PC-3 (cell line): ENCODE results near the gene MRPS9.

Experiments used
- EZH2 ChIP-seq: fragments of 300-600 bp; sonication (generic); IDR thresholded peaks from one replicate; pipeline ENCODE4 v1.6.1; 2017; ENCODE audit warnings: antibody characterized with exemption, mild to moderate bottlenecking, low read length; ENCODE audit not compliant: unreplicated experiment
- EZH2phosphoT487 ChIP-seq: fragments of 300-600 bp; sonication (generic); IDR thresholded peaks from 2 replicates; pipeline ENCODE4 v1.6.1; 2018; ENCODE audit warnings: mild to moderate bottlenecking, antibody characterized with exemption, low read length, borderline replicate concordance
- TF ChIP-seq, protein P1 (sequence below): fragments of 300-600 bp; sonication (generic); conservative IDR thresholded peaks from 2 replicates; pipeline ENCODE4 v1.5.1; 2017; ENCODE audit warnings: antibody characterized with exemption, low read depth, mild to moderate bottlenecking, low read length

DNA sequence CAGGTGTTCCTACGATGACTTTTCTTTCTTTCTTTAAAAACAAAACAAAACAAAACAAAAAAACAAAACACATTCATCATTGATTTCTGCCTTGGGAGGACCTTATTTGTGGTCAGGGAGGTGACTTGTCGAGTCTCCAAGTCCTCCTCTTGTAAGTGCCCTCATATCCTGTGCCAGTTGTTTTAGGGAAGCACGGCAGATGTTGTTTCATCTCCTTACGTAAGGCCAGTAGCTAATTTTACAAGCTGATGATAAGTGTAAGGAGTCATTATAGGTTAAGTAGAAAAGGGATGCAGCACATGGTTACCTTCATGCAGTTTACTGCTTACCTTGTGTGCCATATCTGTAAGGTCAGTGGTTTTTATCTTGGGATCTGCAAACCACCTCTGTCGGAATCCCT is 52.2 kb downstream of the MRPS9 start:
- TF ChIP-seq, protein P1, sequence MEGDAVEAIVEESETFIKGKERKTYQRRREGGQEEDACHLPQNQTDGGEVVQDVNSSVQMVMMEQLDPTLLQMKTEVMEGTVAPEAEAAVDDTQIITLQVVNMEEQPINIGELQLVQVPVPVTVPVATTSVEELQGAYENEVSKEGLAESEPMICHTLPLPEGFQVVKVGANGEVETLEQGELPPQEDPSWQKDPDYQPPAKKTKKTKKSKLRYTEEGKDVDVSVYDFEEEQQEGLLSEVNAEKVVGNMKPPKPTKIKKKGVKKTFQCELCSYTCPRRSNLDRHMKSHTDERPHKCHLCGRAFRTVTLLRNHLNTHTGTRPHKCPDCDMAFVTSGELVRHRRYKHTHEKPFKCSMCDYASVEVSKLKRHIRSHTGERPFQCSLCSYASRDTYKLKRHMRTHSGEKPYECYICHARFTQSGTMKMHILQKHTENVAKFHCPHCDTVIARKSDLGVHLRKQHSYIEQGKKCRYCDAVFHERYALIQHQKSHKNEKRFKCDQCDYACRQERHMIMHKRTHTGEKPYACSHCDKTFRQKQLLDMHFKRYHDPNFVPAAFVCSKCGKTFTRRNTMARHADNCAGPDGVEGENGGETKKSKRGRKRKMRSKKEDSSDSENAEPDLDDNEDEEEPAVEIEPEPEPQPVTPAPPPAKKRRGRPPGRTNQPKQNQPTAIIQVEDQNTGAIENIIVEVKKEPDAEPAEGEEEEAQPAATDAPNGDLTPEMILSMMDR, result no peak
- TF ChIP-seq EZH2phosphoT487 (no peak), EZH2 (no peak)
